HFFc6 (cell line): ENCODE results near the gene ANKRD13D. TPM values are rescaled to one million over a fixed set of nuclear protein-coding genes. Genes with fewer than 3 reads are reported as not detected.

Source experiments
- DNase-seq: peaks from one replicate; pipeline ENCODE4 v3.0.0-alpha.2; 2018
- H3K27ac Mint-ChIP-seq: 2 replicates; pipeline ENCODE4 v1.8.0; 2020; ENCODE audit warnings: mild to moderate bottlenecking, mixed read lengths
- H3K27me3 Mint-ChIP-seq: 2 replicates; pipeline ENCODE4 v1.8.0; 2021; ENCODE audit warnings: mild to moderate bottlenecking, moderate library complexity, mixed read lengths; ENCODE audit not compliant: insufficient read depth
- H3K36me3 Mint-ChIP-seq: 2 replicates; pipeline ENCODE4 v1.8.0; 2021; ENCODE audit warnings: low read depth, mixed read lengths
- H3K4me1 Mint-ChIP-seq: 2 replicates; pipeline ENCODE4 v1.8.0; 2020; ENCODE audit warnings: low read depth, mixed read lengths
- H3K4me3 Mint-ChIP-seq: 2 replicates; pipeline ENCODE4 v1.8.0; 2020; ENCODE audit warnings: mild to moderate bottlenecking, moderate library complexity, mixed read lengths
- H3K9me3 Mint-ChIP-seq: 2 replicates; pipeline ENCODE4 v1.8.0; 2020; ENCODE audit warnings: mild to moderate bottlenecking, mixed read lengths
- CTCF ChIP-seq: fragments of 200-600 bp; sonication (generic); IDR thresholded peaks from 2 replicates; pipeline ENCODE4 v1.5.0; 2021; ENCODE audit warnings: antibody characterized with exemption, mild to moderate bottlenecking
- total RNA-seq, 6 experiments: library from RNA; stranded (reverse); fragmentation: NEBNext Ultra II Directional; extraction: Animal tissue kit (Norgen Biotek cat#: 25700); gene quantifications; 2 replicates in 1 of 6; 3 replicates in 5 of 6; pipeline ENCODE4 v1.2.3, GENCODE V29; 2021

Gene ANKRD13D
- total RNA-seq, 6 experiments from 2014 or later = 24.7 to 34.6 (median 26.4) TPM

- peaks cover 17% of the 10 kb centered on the region for H3K4me1 Mint-ChIP-seq
- no peak for TF ChIP-seq CTCF
- H3K27me3 Mint-ChIP-seq = no peaks in the 10 kb centered on the region
- no peak for DNase-seq
- H3K36me3 Mint-ChIP-seq = peaks cover 4% of the 10 kb centered on the region; the same call in 1 of the 2 replicates
- H3K27ac Mint-ChIP-seq = no peak overlapping the region
- no peaks in the 10 kb centered on the region for H3K9me3 Mint-ChIP-seq
- H3K4me3 Mint-ChIP-seq = no peak overlapping the region
Measured at GRCh38 chr11:67280341-67280787, 8.7 kb upstream of the ANKRD13D start.

- DNase-seq = no peak
- no peak for TF ChIP-seq CTCF
Measured at GRCh38 chr11:67280788-67281551, 8.1 kb upstream of the ANKRD13D start.

GRCh38 chr11:67281552-67282150 lies 7.5 kb upstream of the ANKRD13D start:
- H3K4me1 Mint-ChIP-seq = peaks cover 13% of the 10 kb centered on the region
- TF ChIP-seq CTCF = 0 out of 2 replicates have a peak, but pooled peaks have one; percentile 11
- H3K36me3 Mint-ChIP-seq = peaks cover 4% of the 10 kb centered on the region; the same call in 1 of the 2 replicates
- no peaks in the 10 kb centered on the region for H3K9me3 Mint-ChIP-seq
- H3K27me3 Mint-ChIP-seq = no peaks in the 10 kb centered on the region
- no peak for DNase-seq
- H3K4me3 Mint-ChIP-seq = no peak overlapping the region
- H3K27ac Mint-ChIP-seq = no peak overlapping the region

More at GRCh38 chr11:67280788-67281551, 8.1 kb upstream of the ANKRD13D start:
- H3K9me3 Mint-ChIP-seq = no peaks in the 10 kb centered on the region
- H3K27me3 Mint-ChIP-seq = no peaks in the 10 kb centered on the region
- H3K27ac Mint-ChIP-seq = no peak overlapping the region
- peaks cover 17% of the 10 kb centered on the region for H3K4me1 Mint-ChIP-seq
- H3K4me3 Mint-ChIP-seq = no peak overlapping the region
- H3K36me3 Mint-ChIP-seq = peaks cover 4% of the 10 kb centered on the region; the same call in 1 of the 2 replicates

GRCh38 chr11:67282155-67282875 lies 6.8 kb upstream of the ANKRD13D start:
- peaks cover 10% of the 10 kb centered on the region for H3K4me1 Mint-ChIP-seq
- no peak overlapping the region for H3K27ac Mint-ChIP-seq
- no peak for TF ChIP-seq CTCF
- DNase-seq = no peak
- H3K36me3 Mint-ChIP-seq = peaks cover 7% of the 10 kb centered on the region; the same call in 1 of the 2 replicates
- peaks cover 2% of the 10 kb centered on the region; the same call in 1 of the 2 replicates for H3K27me3 Mint-ChIP-seq
- H3K9me3 Mint-ChIP-seq = no peaks in the 10 kb centered on the region
- H3K4me3 Mint-ChIP-seq = no peak overlapping the region

GRCh38 chr11:67282876-67283371 lies 6.2 kb upstream of the ANKRD13D start:
- peaks cover 10% of the 10 kb centered on the region for H3K4me1 Mint-ChIP-seq
- no peak for DNase-seq
- H3K4me3 Mint-ChIP-seq = no peak overlapping the region
- no peak overlapping the region for H3K27ac Mint-ChIP-seq
- peaks cover 2% of the 10 kb centered on the region for H3K27me3 Mint-ChIP-seq
- no peak for TF ChIP-seq CTCF
- no peaks in the 10 kb centered on the region for H3K9me3 Mint-ChIP-seq
- peaks cover 7% of the 10 kb centered on the region; the same call in 1 of the 2 replicates for H3K36me3 Mint-ChIP-seq
